ENCODE measurements around the gene DDA1.

DDA1 gene

GRCh38 chr19:17330262-17331044 lies 21.1 kb downstream of the DDA1 start:
- DNase-seq (ENCODE audit: low read depth) = no peak

GRCh38 chr19:17331045-17331558 lies 21.7 kb downstream of the DDA1 start:
- DNase-seq (ENCODE audit: low read depth) = no peak

DNA sequence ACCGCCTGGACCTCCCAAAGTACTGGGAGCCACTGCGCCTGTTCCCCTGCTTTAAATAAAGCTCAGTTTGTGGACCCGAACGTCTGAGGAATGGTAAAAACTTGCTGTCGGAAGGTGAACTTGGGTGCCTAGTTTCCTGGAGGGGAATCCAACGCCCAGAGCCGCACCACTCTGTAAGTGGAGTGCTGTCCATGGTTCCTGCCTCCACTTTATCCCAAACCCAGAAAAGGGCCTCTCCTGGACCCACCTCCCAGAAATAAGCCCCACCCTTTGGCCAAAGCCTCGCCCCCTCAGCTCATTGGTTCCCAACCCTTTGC lies 23.0 kb downstream of the DDA1 start:
- no peak for DNase-seq (ENCODE audit: low read depth)

- no peak for DNase-seq (ENCODE audit: low read depth)
These were observed 23.6 kb downstream of the DDA1 start for GRCh38 chr19:17332677-17333581.

- no peak for DNase-seq (ENCODE audit: low read depth)
These were observed 24.4 kb downstream of the DDA1 start for GRCh38 chr19:17333611-17334413.

DNA sequence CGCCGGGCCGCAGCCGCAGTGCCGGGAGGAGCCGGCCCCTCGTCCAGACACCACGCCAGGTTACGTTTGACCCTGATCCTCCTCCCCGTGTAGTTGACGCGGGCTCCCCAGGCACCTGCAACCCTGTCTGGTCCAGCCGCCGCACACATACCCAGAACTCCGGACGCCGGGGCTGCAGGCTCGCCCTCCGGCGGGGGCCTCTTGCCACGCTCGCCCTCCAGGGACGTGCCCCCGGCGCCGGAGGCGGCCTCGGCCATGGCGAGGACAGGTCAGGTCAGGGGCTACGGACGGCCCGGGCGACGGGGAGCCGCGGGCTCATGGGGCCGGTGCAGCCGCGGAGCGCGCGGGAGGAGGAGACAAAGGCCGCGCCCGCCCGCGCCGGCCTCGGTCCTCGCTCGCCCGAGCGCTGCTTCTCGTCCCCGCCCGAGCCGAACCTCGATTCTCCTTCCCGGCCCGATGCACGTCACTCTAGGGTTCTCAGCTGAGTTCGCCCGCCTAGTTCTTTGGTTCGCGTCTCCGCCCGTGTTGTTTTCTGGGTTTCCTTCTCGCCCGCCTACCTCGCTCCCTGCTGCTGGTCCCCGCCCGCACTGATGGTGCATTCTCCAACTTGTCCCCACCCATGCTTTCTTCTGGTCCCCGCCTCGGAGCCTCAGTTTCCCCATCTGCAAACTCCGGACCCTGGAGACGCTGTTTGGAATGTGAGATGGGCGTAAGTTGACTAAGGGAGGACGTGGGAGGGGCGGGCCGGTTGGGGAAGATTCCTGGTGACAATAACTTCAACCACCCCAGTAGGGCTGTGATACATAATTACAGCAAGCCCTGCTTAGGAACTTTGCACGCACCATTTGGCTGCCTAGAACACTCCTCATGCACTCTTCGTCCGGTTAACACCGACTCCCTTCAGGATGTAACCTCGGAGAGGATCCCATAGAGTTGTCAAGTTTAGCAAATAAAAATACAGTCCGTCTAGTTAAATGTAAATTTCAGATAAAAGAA lies 25.3 kb downstream of the DDA1 start, which contains the start of gene ANO8:
Gene ANO8, minus strand, starts transcription at position 442 of the 996 bp plus-strand sequence. Its CDS starts 185 bp downstream, at position 257.
- DNase-seq (ENCODE audit: low read depth) = peak; percentile 73

DNA sequence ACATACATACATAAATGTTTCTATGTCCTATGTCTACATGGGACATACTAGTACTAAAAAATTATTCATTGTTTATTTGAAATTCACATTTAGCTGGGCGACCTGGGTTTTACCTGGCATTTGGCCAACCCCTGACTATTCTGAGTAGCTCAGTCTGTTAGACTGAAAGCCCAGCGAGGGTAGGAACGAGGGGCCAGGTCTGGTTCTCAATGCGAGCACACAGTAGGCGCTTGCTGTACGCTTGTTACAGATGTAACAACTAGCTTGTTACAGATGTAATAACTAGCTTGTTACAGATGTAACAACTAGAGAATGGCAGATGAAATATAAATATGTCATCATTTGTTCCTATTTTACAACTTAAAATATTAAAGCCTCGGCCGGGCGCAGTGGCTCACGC lies 26.2 kb downstream of the DDA1 start:
- no peak for DNase-seq (ENCODE audit: low read depth)

DNA sequence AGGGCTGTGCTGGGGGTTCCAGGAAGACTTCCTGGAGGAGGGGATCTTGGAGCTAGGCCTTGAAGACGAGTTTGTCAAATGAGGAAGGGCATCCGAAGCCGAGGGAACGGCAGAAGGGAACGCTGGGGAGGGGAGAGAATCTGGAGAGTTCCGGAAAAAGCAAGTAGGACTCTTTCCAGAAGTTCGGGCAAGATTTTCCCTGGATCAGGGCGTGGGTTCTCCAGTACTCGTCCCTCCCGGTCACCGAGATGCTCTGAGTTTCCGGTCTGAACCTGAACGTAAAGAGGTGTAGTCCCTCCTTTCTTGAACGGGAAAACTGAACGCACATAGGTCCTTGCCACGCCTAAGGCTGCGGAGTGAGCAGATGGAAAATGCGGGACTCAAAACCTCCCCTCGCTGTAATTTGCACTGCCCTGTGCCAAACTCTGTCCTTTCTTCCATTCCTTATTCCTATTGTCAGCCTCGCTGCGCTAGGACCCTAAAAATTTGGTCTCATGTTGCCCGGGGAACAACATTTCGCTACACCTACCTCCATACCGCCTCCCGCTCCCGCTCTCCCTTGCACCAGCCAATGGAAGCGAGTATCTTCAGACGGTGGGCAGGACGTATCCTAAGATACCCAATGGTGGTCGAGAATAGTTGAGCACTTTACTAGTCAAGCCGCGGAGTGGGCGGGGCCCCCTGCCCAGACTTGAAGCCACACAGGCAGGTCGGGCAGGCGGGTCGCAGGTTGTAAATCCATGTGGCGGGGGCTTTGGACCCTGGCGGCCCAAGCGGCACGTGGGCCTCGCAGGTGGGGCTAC lies 27.7 kb downstream of the DDA1 start, which contains the start of gene GTPBP3:
Gene GTPBP3, plus strand, starts transcription at position 682 of the 803 bp plus-strand sequence. Its CDS starts 59 bp downstream, at position 741.
- DNase-seq (ENCODE audit: low read depth) = peak; percentile 75

GRCh38 chr19:17337675-17338432 lies 28.5 kb downstream of the DDA1 start:
- no peak for DNase-seq (ENCODE audit: low read depth)

GRCh38 chr19:17338433-17339078 lies 29.2 kb downstream of the DDA1 start:
- no peak for DNase-seq (ENCODE audit: low read depth)

DNA sequence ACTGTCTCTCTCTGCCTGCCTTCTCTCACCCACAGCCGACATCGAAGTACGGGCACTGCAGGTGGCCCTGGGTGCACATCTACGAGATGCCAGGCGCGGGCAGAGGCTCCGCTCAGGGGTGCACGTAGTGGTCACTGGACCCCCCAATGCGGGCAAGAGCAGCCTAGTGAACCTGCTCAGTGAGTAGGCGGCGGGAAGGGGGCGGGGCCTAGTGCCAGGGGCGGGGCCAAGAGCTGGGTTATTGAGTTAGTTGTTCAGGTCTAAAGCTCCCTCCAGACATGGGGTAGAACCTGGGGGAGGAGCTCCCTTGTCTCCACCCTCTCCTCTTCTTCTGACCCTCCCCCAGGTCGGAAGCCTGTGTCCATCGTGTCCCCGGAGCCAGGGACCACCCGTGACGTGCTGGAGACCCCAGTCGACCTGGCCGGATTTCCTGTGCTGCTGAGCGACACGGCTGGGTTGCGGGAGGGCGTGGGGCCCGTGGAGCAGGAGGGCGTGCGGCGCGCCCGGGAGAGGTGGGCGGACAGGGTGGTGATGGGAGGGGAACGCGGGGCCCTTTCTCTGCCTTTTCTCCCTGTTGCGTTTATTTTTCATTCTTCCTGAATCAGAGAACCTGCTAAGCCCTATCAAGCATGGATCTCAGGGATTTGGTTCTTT lies 29.9 kb downstream of the DDA1 start:
- DNase-seq (ENCODE audit: low read depth) = no peak

DNA sequence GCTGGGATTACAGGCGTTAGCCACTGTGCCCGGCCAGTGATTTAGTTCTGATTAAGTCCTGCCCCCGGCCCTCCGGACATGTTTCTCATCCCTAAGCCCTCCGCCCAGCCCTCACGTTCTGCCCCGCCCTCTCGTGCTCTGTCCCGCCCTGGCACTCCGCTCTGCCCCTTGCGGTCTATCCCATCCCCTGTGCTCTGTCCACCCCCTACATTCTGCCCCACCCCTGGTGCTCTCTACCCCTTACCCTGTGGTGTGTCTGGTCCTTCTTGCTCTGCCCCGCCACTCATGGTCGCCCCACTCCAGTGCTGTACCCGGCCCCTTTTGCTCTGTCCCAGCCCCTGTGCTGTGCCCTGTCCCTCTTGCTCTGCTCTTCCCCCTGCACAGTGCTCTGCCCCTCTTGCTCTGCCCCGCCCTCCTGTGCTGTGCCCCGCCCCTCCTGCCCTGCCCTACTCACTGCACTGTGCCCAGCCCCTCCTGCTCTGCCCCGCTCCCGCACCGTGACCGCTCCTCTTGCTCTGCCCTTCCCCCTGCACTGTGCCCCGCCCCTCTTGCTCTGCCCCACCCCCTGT lies 31.0 kb downstream of the DDA1 start:
- DNase-seq (ENCODE audit: low read depth) = no peak

- DNase-seq (ENCODE audit: low read depth) = no peak
These were observed 31.6 kb downstream of the DDA1 start for GRCh38 chr19:17340871-17341357.

GRCh38 chr19:17341386-17341785 lies 32.0 kb downstream of the DDA1 start:
- no peak for DNase-seq (ENCODE audit: low read depth)

GRCh38 chr19:17341845-17342244 lies 32.5 kb downstream of the DDA1 start:
- no peak for DNase-seq (ENCODE audit: low read depth)

DNA sequence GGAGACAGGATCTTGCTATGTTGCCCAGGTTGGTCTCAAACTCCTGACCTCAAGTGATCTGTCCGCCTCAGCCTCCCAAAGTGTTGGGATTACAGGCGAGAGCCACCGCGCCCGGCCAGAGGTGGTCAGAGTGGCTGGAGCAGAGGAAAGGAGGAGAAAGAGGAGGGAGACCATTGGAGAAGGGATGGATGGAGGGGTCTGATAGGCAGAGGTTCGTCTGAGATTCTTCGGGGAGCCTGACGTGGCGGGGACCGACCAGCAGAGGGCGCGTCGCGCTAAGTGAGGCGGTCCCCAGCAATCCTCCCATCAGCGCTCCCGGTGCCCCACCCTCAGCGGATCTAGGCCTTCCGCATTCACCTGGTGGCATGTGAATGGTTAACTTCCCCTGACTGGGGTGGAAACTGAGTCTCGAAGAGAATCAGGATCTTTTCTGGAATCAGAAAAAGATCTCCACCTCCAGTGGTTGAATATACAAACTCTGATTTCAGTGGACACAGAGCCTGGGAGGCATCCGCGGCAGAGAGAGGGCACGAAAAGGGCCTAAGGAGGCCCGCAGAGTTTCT lies 36.8 kb downstream of the DDA1 start:
- peak; percentile 78 for DNase-seq (ENCODE audit: low read depth)

DNA sequence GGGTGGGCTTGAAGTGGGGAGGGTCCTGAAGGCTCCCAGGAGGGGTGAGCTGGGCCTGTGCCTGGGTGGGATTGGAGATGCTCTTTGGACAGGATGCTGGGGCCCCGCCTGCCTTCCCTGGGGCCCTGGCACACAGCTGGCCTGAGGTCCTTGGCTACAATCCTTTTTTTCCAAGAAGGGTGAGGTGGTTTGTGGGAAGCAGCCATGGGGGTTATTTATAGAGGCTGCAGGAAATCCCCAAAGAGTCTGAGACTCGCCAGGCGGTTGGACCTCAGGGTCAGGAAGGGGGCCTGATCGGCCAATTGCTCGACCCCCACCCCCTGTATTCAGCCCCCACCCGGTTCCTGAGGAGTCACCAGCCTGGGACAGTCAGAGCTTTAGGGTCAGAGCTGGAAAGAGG lies 38.0 kb downstream of the DDA1 start:
- no peak for DNase-seq (ENCODE audit: low read depth)
